Left kidney (tissue), 2 donors: ENCODE measurements around the gene P2RX1. TPM values are rescaled to one million over a fixed set of nuclear protein-coding genes. Genes with fewer than 3 reads are reported as not detected.

Experiments
- DNase-seq: peaks from one replicate; pipeline ENCODE4 v3.0.0-alpha.2; 2013
- polyA plus RNA-seq: library from polyadenylated mRNA; unstranded; fragments of 120-200 nt; gene quantifications from one replicate; pipeline ENCODE4 v1.2.1, GENCODE V29; 2013; ENCODE audit not compliant: insufficient read length

Gene P2RX1
- polyA plus RNA-seq, 1 donor: 0.67 TPM

DNA sequence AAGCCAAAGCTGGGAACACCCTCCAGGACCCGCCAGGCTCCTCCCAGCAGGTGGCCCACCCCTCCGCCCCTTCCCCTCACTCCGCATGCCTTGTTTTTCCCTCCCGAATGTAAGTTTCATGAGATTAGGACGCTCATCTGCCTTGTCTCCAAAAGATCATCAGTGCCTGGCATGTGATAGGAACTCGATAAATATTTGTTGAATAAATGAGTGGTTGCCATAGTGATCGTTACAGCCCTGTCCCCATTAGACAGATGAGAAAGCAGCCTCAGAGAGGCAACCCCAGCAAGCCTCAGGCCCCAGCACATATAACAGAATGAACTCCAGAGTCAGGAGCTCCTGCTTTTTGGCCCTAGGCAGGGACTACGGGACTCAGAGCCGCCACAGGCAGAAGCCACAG lies 28.5 kb downstream of the P2RX1 start:
- DNase-seq: no peak

DNA sequence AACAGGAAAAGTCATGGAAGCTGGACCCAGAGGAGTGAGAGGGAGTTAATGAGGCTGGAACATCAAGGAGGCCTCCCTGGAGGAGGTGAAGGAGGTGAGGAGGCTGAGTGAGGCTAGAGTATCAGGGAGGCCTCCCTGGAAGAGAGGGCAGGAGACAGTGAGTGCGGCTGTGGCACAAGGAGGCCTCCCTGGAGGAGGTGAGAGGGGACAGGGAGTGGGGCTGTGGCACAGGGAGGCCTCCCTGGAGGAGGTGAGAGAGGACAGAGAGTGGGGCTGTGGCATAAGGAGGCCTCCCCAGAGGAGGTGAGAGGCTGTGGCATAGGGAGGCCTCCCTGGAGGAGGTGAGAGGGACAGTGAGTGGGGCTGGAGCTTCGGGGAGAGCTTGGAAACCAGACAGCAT lies 28.9 kb downstream of the P2RX1 start:
- DNase-seq: no peak

DNA sequence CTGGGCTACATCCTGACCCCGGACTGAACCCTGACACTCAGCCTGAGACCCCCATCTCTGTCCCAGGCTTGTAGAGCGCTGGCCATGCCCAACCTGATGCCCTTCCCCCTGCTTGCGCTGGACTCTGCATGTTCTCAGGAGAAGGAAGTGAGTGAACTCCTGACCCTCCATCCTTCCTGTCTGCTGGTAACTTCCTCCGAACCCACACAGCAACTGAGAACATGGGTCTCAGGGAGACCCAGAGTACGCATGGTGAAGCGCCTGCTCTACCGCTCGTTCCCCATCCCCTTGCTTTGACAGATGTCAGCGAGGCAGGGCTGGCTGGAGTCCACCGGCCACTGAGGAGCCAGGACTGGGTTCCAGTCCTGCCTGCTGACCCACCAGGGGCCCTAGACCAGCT lies 29.5 kb downstream of the P2RX1 start:
- DNase-seq: no peak

DNA sequence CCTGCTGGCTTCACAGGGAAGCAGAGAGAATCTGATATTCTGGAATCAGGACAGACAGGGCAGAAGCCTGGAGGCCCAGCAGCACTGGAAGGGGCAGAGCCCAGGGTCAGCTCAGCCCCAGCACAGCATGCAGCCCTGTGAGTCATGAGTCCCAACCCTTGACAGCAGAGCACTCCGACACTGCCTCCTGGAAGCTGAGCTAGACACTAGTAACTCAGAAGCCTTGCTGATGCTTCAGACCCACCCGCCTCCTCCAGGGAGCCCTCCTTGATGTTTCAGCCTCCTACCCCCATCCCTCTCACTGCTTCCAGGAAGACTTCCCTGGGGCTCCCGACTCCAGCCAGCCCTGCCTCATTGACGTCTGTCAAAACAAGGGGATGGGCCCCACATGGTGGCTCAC lies 30.3 kb downstream of the P2RX1 start:
- DNase-seq: no peak

DNA sequence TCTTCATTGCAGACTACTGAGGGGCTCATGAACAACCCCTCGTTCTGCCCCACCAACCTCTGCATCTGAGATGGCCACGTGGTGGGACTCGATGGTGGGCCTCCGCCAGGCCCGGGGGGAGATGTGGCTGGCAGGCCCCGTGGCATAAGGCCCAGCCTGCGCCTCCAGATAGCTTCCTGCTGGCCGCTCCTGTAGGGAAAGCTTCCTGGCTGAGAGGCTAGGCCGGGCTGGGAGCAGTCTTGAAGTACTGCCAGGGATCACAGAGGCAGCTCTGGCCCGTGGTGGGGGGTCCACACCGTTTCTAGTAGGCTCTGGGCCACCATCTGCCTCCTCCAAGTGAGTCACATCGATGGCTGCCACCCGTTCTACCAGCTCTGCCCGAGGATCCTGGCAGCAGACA lies 31.0 kb downstream of the P2RX1 start:
- DNase-seq: no peak

DNA sequence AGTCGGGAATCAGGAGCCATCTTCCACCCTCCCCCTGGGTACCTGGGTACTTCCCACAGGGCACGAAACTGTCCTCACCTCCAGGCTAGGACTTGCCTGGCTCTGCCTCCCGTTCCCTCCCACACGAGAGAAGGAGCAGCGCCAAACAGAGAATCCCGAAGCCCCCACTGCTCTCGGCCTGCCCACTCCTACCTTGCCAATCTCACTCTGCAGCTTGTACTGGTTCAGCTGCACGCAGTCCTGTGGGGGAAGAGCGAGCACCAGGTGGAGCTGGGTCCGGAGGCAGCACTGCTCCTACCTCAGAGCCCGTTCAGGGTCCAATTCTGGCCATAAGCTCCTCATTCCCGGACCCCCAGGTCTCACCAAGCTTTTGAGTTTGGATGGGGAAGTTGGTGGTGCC lies 32.1 kb downstream of the P2RX1 start:
- no peak for DNase-seq

DNA sequence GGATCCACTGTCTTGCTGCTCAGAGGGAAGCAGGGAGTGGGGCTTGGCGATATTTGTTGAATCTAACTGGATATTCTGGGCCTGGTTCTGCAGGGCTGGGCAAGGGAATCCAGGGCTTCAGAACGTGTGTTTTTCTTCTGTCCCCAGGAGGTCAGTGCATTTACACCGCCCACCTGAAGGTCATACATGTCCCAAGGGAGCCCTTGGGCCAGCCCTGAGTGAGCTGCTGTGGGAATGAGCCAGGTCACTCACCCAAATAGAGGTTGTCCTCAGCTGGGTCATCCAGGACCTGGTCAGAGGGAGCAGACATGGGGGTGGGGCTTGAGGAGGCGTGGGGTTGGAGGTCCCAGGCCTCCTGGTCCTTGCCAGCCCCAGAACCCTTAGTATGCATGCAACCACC lies 34.0 kb downstream of the P2RX1 start:
- no peak for DNase-seq

DNA sequence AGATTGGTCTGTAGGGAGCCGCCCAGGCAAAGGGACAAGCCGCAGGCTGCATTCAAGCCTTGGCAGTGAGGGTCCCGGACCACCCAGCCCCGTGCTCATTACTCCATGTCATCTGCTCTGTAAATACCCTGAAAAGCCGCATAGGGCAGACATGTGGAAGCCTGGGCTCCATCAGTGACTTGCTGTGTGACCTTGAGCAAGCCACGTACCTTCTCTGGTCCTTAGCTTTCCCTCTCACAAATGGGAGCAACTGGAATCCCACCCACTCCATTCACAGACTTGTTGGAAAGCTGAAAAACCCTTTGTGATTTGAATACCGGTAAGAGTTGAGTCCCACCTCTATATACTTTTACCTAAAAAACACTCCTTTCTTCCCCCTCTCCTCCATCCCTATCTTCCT lies 35.3 kb downstream of the P2RX1 start:
- DNase-seq: no peak

DNA sequence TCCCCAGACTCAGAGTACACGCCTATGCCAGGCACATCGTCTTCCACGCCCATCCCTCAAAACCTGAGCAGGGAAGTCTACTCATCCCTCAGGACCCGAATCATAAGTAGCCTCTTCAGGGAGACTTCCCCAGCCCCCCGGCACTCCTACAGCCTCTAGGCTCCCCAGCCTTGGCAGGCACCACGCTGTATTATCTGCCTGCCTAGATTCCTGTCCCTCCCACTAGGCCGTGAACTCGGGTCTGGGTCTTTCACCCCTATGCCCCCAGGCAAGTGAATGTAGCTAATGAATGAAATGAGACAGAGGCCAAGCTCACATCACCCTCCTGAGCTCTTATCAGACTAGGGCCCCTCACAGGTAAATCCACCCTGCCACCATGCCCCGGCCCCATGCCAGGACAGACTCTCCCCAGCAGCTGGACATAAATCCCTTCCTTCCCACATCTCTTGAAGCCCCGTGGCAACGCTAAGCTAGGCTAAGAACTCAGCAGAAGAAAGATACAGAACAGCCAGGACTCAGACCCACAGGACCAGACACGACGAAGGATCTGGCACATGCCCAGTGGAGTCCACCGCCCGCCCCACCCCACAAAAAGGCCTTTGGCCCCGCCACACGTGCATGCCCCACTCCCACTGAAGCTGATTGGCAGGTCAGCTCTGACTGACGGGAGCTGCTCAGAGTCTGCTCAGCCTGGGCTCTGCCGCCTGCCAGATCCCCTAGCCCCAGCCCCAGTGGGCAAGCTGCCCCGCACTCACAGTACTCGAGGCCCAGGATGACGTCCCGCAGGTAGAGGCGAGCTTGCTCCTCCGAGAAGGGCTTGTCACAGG lies 36.5 kb downstream of the P2RX1 start:
- no peak for DNase-seq

DNA sequence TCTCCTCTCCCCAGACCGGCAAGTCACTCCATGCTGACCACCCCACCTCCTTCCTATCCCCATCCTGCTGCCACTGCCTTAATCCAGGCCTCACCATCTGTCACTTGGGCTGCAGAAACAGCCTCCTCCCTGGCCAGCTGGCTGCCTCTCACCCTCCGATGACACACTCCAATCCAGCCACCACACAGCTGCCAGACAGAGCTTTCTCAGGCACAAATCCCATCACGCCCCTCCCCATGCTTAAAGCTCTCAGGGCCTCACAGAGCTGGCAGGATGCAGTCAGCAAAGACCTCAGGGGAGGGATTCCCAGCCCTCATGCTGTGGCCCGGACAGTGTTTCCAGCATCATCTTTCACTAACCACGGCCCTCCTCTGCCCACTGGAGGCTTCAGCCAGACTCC lies 37.1 kb downstream of the P2RX1 start:
- no peak for DNase-seq

DNA sequence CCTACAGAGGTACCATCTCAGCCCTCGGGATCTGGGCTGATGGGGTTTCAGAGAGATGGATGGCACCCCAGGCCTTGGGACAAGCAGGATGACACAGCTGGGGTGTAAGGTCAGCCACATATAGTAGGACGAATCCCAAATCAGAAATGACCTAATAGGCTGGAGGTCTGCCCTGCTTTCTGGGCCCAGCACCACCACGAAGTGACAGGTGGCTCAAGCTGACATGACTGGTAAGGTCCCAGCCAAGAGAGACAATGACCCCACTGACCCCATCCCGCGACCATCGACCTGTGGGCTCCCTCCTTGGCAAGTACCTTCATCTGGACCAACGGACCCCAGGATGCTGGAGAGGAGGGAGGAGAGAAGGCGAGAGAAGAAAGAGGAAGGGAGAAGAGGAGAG lies 39.0 kb downstream of the P2RX1 start:
- no peak for DNase-seq

DNA sequence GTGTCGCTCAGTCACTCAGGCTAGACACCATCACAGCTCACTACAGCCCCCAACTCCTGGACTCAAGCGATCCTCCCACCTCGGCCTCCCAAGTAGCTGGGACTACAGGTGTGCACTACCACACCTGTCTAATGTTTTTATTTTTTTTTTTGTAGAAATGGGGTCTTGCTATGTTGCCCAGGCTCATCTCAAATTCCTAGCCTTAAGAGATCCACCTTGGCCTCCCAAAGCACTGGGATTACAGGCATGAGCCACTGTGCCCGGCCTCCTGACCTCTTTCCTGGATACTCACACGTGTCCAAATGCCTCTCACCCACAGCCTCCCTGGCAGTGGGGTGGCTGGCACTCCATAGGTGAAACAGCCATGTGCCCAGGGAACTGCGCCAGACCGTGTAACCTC lies 40.9 kb downstream of the P2RX1 start:
- no peak for DNase-seq

DNA sequence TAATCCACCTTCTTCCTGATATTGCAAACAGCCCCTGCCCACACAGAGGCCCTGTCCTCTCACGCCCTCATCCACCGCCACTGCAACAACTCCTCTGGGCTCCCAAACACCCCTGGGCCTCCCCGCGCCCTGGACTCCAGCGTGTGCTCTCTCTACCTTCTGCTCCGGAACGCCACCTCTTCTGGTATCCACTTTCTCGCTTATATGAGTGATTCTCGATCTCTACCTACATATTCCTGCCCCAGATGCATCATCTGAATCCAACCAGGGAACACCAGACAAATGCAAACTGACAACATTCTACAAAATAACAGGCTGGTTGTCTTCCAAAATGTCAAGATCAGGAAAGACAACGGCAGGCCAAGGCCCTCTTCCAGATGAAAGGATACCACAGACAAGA lies 42.4 kb downstream of the P2RX1 start:
- no peak for DNase-seq

DNA sequence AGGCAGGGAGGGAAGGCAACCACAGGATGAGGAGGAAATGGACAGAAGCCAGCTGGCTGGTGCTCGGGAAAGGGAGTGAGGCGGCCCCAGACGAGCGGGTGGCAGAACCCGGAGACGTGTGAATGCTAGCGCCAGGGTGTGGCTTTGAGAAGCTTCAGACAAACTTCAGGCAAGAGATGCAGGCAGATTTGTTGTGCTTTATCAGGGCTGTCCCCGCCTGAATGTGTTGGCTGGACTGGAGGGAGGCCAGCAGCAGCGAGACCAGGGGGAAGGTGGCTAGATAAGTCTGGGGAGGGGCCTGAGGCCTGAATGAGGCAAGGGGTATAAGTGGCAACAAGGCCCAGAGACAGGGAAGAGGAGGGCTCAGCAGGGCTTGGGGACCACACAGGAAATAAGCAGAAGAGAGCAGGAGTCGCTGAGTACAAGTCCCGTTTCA lies 45.4 kb downstream of the P2RX1 start:
- no peak for DNase-seq

DNA sequence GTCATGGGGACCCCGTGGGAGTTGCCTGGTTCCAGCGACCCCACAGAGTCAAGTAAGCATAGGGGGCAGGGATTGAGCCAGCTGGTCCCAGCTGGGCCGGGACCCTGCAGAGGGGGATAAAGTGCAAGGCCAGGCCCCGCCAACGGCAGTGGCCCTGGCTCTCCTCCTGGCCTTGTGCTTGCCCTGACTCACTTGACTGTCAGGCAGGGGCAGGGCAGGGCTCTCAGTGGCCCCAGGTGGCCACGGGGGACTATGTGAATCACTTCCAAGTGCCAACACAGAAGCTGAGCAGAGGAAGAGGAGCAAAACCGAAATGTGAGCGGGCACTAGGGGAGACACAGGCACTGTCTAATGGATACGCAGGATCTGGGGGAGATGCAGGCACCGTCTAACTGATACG lies 48.7 kb downstream of the P2RX1 start:
- DNase-seq: no peak

DNA sequence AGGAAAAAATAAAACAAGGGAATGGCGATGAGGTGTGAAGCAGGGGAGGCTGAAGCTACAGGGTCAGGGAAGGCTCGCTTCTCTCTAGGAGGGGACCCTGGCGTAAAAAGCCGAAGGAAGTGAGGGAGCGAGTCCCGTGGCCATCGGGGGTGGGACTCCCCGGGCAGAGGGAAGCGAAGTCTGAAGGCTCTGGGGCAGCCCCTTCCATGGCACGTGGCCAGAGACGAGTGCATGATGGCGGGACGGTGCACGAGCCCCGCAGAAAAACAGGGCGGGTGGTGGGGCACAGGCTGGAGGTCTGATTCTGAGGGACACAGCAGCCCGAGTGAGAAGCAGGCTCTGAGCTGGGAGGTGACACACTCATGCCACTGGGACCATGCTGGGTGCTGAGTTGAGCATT lies 49.2 kb downstream of the P2RX1 start:
- no peak for DNase-seq

DNA sequence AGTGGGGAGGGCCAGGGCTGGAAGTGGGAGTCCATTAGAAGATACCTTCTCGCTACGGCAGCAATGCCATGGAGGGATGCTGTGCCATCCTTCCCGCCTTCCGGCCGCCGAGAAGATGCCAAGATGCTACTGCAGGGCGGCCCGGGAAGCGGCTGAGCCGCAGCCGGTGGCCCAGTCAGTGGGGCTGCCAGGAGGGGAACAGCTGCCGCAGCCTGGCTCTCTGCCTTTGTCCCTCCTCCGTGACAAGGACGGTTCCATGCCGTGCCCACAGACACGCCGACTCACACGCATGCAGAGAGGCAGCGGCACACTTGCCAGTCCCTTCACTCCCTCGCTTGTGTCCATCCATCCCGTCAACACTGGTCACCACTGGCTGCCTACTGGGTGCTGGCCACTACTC lies 50.0 kb downstream of the P2RX1 start:
- DNase-seq: no peak

DNA sequence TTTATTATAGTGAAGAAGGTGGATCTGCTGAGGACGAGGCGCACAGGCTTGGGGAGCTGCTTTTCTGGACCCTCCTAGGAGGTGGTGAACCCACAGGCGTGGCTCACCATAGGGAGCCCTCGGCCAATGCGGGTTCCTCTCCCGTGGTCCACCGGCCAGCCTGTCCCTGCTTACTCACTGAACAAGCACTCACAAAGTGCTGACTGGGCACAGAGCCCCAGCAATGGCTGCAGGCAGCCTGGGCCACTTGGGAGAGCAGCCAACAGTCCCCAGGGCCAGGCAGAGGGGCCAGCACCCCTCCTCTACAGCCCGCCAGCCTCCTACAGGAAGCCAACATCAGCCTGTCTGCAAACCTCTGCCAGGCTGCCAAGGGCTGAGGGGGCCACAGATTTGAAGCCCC lies 51.1 kb downstream of the P2RX1 start:
- no peak for DNase-seq

DNA sequence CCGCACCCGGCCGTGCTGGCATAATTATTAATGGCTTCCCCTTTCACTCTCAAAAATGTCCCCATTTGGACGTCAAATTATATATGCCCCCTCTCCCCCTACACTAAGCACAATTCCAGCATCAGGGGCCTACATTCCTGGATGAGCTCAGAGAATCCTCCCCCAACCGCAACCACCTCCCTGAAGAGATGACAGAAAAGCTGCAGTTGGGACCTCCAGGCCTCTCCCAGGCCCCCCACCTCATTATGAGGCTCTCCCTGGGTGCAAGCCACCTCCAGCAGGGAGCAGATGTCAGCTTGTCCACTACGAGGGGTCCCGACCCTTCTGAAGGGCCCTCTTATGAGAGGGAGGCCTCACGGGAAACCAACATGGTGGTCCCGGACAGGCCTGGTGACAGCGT lies 51.7 kb downstream of the P2RX1 start:
- no peak for DNase-seq

DNA sequence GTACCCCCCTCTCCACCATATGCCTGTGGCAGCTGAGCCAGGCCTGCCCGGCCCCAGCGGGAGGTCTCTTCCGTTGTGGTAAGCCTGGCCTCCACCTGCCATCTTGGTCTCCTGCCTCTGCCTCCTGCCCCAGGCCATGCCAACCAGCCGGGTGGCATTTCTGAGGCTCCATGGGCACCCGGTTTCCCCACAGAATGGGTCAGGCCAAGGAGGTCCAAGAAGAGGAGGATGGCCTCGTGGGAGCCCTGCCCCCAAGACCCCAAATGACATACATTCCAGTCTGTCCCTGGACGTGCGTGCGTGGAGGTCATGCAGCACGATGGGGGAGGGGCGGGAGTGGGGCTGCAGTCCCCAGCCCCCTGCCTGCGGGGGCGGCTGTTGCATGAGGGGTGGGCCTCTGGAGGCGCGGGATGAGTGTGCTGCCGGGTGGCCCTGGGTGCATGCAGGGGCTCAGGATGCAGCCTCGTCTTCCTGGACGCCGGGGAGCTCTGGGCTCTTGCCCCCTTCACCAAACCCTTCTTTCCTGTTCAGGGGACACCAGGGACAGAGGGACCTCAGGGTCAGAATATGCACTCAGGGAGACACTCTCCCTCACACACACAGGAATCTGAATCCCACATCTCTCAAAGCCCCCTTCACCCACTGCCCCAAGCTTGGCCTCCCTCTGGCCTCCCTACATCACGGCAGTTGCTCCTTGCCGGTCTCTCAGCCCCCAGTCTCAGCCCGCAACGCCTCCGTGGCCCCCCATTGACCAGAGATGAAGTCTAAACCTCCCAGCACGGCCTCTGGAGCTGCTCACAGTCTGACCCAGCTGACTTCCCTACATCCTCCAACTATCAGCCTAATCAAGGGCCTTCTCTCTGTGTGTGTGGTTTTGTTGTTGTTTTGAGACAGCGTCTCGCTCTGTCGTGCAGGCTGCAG lies 54.2 kb downstream of the P2RX1 start:
- no peak for DNase-seq

DNA sequence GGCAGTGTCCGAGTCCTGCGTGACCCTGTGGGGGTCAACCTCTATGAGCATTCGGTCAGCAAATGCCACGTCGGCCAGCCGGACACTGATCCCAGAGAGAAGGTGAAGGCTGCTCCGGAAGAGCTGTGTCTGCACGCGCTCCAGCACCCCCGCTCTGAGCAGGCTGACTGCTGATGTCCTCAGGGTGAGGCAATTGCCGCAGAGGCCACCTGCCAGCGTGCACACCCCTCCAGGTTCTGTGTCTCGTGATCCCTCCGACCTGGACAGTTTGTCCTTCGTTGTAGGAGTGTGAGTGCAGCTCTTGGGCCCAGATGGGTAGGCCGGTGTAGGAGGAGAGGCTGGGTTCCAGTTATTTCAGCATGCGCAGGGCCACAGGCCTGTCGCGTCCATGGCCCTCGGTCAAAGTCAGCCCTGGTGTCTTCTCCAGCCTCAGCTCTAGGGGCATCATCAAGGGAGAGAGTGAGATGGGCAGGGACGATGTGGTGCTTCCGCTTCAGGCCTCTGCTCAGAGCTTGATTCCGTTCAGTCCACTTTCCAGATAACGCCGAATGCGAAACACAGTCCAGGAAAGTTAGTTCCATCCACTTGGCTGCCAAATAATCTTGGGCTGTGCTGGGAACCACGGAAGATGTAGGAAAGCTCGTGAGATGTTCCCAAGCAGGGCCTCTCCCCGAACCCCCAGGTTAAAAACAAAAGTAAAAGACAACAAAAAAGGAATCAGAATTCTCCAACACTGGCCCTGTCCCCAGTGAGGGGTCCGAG lies 55.1 kb downstream of the P2RX1 start:
- DNase-seq: no peak

DNA sequence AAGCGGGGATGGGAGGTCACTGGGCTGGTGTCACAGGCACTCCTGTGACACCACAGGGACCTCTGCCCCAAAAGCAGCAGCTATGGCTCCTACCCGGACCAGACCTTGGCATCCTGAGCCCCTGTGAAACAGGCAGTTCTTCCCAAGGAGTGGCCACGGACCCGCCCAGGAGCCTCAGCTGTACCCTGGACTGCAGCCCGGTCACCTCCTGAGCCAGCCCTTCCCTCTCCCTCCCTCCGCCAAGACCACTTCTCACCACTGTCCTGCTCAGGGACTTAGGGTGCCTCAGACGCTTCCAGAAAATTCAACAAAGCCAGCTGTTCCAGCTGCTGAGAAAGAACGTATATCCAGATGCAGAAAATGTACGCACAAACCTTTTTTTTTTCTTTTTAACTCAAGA lies 56.3 kb downstream of the P2RX1 start:
- no peak for DNase-seq
